GM19239 (cell line): ENCODE results near the gene LRRC58.

ENCODE experiments used
- DNase-seq: peaks from one replicate; pipeline ENCODE4 v3.0.0; 2011; ENCODE audit warnings: low spot score; ENCODE audit not compliant: insufficient read length
- FAIRE-seq: peaks from 2 replicates; lab custom pipeline; 2011; peaks lifted over from hg19 to GRCh38; lab: Jason Lieb, UNC

The LRRC58 gene

DNA sequence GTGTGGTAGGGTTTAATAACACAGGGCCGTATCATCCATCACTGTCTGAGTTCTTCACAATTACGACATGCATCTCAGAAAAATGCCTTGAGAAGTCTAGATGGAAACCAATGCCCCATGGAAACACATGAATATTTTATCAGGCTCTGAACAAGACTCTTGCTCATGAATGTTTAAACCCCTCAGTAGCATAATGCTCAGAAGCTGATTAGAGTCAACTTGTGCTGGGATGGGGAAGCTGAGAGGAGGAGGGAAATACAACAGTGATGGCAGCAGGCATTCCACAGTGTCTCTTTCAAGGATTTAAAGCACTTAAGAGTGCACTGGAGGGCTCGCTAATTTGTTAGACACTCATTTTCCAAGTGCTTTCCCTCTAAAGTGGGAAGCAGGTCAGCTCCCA, 67.9 kb downstream of the LRRC58 start:
- no peak for FAIRE-seq
- DNase-seq: no peak

DNA sequence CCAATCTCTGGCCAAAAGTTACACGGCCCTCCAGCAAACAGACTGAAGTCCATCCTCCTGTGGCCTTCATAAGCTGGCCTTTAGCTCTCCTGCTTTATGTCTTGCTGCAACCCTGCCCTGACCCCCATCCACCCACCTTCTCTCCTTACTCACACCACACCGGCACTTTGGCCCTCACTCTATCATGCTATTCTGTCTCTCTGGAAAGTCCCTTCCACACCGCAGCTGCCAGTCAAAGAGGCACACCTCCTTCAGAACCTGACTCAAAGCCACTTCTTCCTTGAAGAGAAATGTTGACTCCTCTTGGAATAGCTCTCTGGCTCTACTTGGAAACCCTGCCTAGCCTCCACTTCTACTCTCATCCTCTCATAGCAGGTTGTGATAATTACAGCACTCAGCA, 68.6 kb downstream of the LRRC58 start:
- DNase-seq (no peak), FAIRE-seq (no peak)

DNA sequence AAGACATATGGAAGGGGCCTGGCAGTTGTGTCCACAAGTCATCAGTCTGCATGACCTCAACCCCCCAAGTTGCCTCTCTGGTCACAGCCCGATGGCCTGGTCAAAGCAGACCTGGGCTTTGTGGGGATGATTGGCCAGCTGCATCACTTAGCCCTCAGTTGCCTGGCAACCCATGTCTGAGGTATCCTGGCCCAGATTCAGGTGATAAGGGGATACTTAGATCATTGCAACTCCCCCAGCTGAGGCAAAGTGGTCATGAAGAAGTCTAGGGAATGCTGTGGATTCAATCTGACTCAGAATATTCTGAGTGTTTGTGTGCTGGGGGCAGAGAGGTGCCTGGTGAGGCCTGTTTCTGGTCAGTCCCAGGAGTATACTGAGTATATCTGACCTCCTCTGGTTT, 69.1 kb downstream of the LRRC58 start:
- FAIRE-seq: no peak

DNA sequence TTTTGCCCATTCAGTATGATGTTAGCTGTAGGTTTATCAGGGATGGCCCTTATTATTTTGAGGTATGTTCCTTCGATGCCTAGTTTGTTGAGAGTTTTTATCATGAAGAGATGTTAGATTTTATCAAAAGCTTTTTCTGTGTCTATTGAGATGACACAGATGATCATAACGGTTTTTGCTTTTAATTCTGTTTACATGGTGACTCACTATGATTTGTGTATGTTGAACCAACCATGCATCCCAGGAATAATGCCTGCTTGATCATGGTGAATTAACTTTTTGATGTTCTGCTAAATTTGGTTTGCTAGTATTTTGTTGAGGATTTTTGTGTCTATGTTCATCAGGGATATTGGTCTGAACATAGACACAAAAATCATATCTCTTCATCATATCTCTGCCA, 72.4 kb downstream of the LRRC58 start:
- FAIRE-seq (no peak), DNase-seq (no peak)

More for the DNA sequence above, 69.1 kb downstream of the LRRC58 start:
- no peak for DNase-seq

DNA sequence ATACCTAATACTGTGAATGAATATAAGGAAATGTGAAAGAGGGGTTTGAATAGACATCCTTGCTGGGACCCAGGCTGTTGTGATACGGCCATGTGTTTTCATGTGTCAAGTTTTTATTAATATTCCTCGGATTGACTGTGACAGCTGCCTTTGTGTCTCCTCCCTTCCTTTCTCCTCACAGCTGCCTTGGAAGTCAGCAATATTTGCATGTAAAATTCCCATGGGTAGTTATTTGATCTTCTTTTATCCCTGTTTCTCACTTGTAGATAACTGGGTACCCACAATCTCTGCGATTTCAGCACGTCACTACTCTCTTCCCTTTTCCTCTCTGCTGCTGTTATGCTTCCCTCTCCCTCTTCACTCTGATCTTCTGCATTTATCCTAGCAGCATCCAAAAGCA, 73.5 kb downstream of the LRRC58 start:
- FAIRE-seq (no peak), DNase-seq (no peak)

DNA sequence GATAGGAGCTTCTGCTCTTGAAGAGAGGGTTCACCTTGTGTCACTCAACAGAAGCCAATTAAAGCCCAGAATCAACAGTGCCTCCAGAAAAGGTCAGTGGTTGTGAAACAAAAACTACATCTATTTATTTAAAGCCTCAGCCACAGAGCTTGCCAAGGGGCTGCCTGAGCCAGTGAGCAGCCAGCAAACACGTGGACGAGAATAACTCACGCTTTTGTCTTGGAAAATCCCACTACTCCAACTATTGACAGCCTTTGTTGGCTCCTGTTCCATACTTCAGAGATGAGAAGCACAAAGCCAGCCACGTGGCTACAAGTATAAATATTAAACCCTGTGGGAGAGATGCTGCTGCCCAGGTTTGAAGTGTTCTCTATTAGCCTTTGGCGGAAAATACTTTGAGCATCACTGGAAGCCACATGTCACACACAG, 74.4 kb downstream of the LRRC58 start:
- DNase-seq (no peak), FAIRE-seq (no peak)
